ENCODE measurements around the gene RSPH1.

DNA sequence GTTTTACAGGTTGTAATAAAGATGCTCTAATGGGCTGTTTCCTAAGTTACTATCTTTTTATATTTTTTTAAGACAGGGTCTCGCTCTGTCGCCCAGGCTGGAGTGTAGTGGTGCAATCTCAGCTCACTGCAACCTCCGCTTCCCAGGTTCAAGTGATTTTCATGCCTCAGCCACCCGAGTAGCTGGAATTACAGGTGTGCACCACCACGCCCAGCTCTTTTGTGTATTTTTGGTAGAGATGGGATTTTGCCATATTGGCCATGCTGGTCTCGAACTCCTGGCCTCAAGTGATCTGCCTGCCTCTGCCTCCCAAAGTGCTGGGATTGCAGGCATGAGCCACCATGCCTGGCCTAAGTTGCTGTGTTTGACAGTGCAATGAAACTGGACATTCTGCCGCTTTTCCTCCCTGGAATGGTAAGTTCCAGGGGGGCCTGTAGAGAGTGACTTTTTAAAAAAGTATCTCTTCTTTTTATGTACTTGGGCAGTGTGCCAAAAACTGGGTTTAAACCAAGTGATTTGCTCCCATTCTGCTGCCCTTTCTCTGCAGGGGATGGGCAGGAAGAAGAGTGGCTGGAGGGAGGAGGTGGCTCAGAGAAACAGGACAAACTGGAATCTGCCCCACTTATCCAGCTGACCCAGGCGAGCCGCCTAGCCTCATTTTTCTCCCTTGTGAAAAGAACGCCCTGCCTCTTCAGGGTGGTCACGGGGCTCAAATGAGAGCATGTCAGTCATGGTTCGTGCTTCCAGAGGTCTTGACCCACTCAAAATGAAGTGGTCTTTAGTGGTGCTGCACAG is 19.9 kb upstream of the RSPH1 start:
- TF ChIP-seq CTCF (conservative IDR thresholded peaks at IDR 0.05; ENCODE audit: low read depth, low read length): no peak
- TF ChIP-seq EZH2 (IDR thresholded peaks at IDR 0.05; ENCODE audit: low read length, unreplicated experiment): no peak
